ENCODE data around the gene LDB3.

LDB3 gene

GRCh38 chr10:86753638-86754434 is 85.5 kb downstream of the LDB3 start:
- H3K27ac ChIP-seq (ENCODE audit: low read depth, low read length, severe bottlenecking), result no peak overlapping the region
- no peaks in the 10 kb centered on the region for H3K9me3 ChIP-seq (ENCODE audit: control insufficient read depth, low read length)
- no peaks in the 10 kb centered on the region for H3K36me3 ChIP-seq (ENCODE audit: control insufficient read depth, insufficient read depth, low read length)
- 91 to 93% methylated on average over 12 of the region's 12 CpGs for WGBS, 2 experiments (ENCODE audit: insufficient coverage in 2 of 2)
- H3K4me3 ChIP-seq (ENCODE audit: extremely low read depth, insufficient read depth, low read length, poor library complexity, severe bottlenecking), result no peak overlapping the region
- H3K4me1 ChIP-seq (ENCODE audit: control insufficient read depth, insufficient read depth, low read length, poor library complexity, severe bottlenecking), result peaks cover 8% of the 10 kb centered on the region

GRCh38 chr10:86755454-86755739 is 87.1 kb downstream of the LDB3 start:
- Histone ChIP-seq H3K27ac (ENCODE audit: low read depth, low read length, severe bottlenecking) (peak overlapping the region; percentile 99), H3K36me3 (ENCODE audit: control insufficient read depth, insufficient read depth, low read length) (peaks cover 3% of the 10 kb centered on the region), H3K9me3 (ENCODE audit: control insufficient read depth, low read length) (no peaks in the 10 kb centered on the region), H3K4me1 (ENCODE audit: control insufficient read depth, insufficient read depth, low read length, poor library complexity, severe bottlenecking) (peaks cover 8% of the 10 kb centered on the region), H3K4me3 (ENCODE audit: extremely low read depth, insufficient read depth, low read length, poor library complexity, severe bottlenecking) (peak overlapping the region; percentile 71)
- 1% methylated on average over 7 of the region's 9 CpGs; no CpG with 5 or more reads in 1 of the 2 experiments for WGBS, 2 experiments (ENCODE audit: insufficient coverage in 2 of 2)

GRCh38 chr10:86755740-86756510 is 87.6 kb downstream of the LDB3 start:
- Histone ChIP-seq H3K9me3 (ENCODE audit: control insufficient read depth, low read length) (no peaks in the 10 kb centered on the region), H3K4me1 (ENCODE audit: control insufficient read depth, insufficient read depth, low read length, poor library complexity, severe bottlenecking) (peaks cover 8% of the 10 kb centered on the region), H3K36me3 (ENCODE audit: control insufficient read depth, insufficient read depth, low read length) (peaks cover 8% of the 10 kb centered on the region), H3K27ac (ENCODE audit: low read depth, low read length, severe bottlenecking) (peak overlapping the region; percentile 99), H3K4me3 (ENCODE audit: extremely low read depth, insufficient read depth, low read length, poor library complexity, severe bottlenecking) (peak overlapping the region; percentile 71)
- WGBS, 2 experiments (ENCODE audit: insufficient coverage in 2 of 2), result 0% methylated on average over 45 to 77 of the region's 89 CpGs

GRCh38 chr10:86756511-86757112 is 88.3 kb downstream of the LDB3 start, which contains the start of gene BMPR1A:
Gene BMPR1A, plus strand, starts transcription at chr10:86756619. Its CDS starts 119,400 bp downstream, at chr10:86876019.
- Histone ChIP-seq H3K36me3 (ENCODE audit: control insufficient read depth, insufficient read depth, low read length) (peaks cover 15% of the 10 kb centered on the region), H3K4me3 (ENCODE audit: extremely low read depth, insufficient read depth, low read length, poor library complexity, severe bottlenecking) (peak within 1 kb of the TSS; percentile 87), H3K4me1 (ENCODE audit: control insufficient read depth, insufficient read depth, low read length, poor library complexity, severe bottlenecking) (peaks cover 8% of the 10 kb centered on the region), H3K9me3 (ENCODE audit: control insufficient read depth, low read length) (no peaks in the 10 kb centered on the region), H3K27ac (ENCODE audit: low read depth, low read length, severe bottlenecking) (peak within 1 kb of the TSS; percentile 99)
- 0 to 1% methylated on average over 31 to 59 of the region's 85 CpGs for WGBS, 2 experiments (ENCODE audit: insufficient coverage in 2 of 2)

- Histone ChIP-seq H3K4me3 (ENCODE audit: extremely low read depth, insufficient read depth, low read length, poor library complexity, severe bottlenecking) (peak overlapping the region; percentile 87), H3K36me3 (ENCODE audit: control insufficient read depth, insufficient read depth, low read length) (peaks cover 22% of the 10 kb centered on the region), H3K27ac (ENCODE audit: low read depth, low read length, severe bottlenecking) (peak overlapping the region; percentile 89), H3K4me1 (ENCODE audit: control insufficient read depth, insufficient read depth, low read length, poor library complexity, severe bottlenecking) (peaks cover 8% of the 10 kb centered on the region), H3K9me3 (ENCODE audit: control insufficient read depth, low read length) (no peaks in the 10 kb centered on the region)
- WGBS, 2 experiments (ENCODE audit: insufficient coverage in 2 of 2), result 0% methylated on average over 30 to 41 of the region's 47 CpGs
These were observed 89.0 kb downstream of the LDB3 start for GRCh38 chr10:86757113-86757972.

GRCh38 chr10:86758189-86759072 is 90.1 kb downstream of the LDB3 start:
- 4 to 8% methylated on average over 2 of the region's 9 CpGs for WGBS, 2 experiments (ENCODE audit: insufficient coverage in 2 of 2)
- no peaks in the 10 kb centered on the region for H3K9me3 ChIP-seq (ENCODE audit: control insufficient read depth, low read length)
- H3K36me3 ChIP-seq (ENCODE audit: control insufficient read depth, insufficient read depth, low read length), result peaks cover 27% of the 10 kb centered on the region
- peak overlapping the region; percentile 87 for H3K4me3 ChIP-seq (ENCODE audit: extremely low read depth, insufficient read depth, low read length, poor library complexity, severe bottlenecking)
- peak overlapping the region; percentile 89 for H3K27ac ChIP-seq (ENCODE audit: low read depth, low read length, severe bottlenecking)
- peaks cover 8% of the 10 kb centered on the region for H3K4me1 ChIP-seq (ENCODE audit: control insufficient read depth, insufficient read depth, low read length, poor library complexity, severe bottlenecking)

- no CpG with 5 or more reads among the region's 3 CpGs for WGBS, 2 experiments (ENCODE audit: insufficient coverage in 2 of 2)
These were observed 90.9 kb downstream of the LDB3 start for GRCh38 chr10:86759073-86759672.

GRCh38 chr10:86763404-86763803 is 95.1 kb downstream of the LDB3 start:
- H3K27ac ChIP-seq (ENCODE audit: low read depth, low read length, severe bottlenecking), result no peak overlapping the region
- no peak overlapping the region for H3K4me3 ChIP-seq (ENCODE audit: extremely low read depth, insufficient read depth, low read length, poor library complexity, severe bottlenecking)
- no peaks in the 10 kb centered on the region for H3K4me1 ChIP-seq (ENCODE audit: control insufficient read depth, insufficient read depth, low read length, poor library complexity, severe bottlenecking)
- H3K36me3 ChIP-seq (ENCODE audit: control insufficient read depth, insufficient read depth, low read length), result peaks cover 35% of the 10 kb centered on the region
- H3K9me3 ChIP-seq (ENCODE audit: control insufficient read depth, low read length), result no peaks in the 10 kb centered on the region
- WGBS, 2 experiments (ENCODE audit: insufficient coverage in 2 of 2), result 100% methylated on average over 2 of the region's 5 CpGs

More at GRCh38 chr10:86759073-86759672, 90.9 kb downstream of the LDB3 start:
- Histone ChIP-seq H3K27ac (ENCODE audit: low read depth, low read length, severe bottlenecking) (peak overlapping the region; percentile 37), H3K4me1 (ENCODE audit: control insufficient read depth, insufficient read depth, low read length, poor library complexity, severe bottlenecking) (peaks cover 4% of the 10 kb centered on the region), H3K9me3 (ENCODE audit: control insufficient read depth, low read length) (no peaks in the 10 kb centered on the region), H3K4me3 (ENCODE audit: extremely low read depth, insufficient read depth, low read length, poor library complexity, severe bottlenecking) (peak overlapping the region; percentile 87), H3K36me3 (ENCODE audit: control insufficient read depth, insufficient read depth, low read length) (peaks cover 31% of the 10 kb centered on the region)

GRCh38 chr10:86765548-86765947 is 97.2 kb downstream of the LDB3 start:
- Histone ChIP-seq H3K4me3 (ENCODE audit: extremely low read depth, insufficient read depth, low read length, poor library complexity, severe bottlenecking) (no peak overlapping the region), H3K36me3 (ENCODE audit: control insufficient read depth, insufficient read depth, low read length) (peaks cover 30% of the 10 kb centered on the region), H3K27ac (ENCODE audit: low read depth, low read length, severe bottlenecking) (no peak overlapping the region), H3K9me3 (ENCODE audit: control insufficient read depth, low read length) (no peaks in the 10 kb centered on the region), H3K4me1 (ENCODE audit: control insufficient read depth, insufficient read depth, low read length, poor library complexity, severe bottlenecking) (peaks cover 2% of the 10 kb centered on the region)
- no CpG with 5 or more reads among the region's 2 CpGs for WGBS, 2 experiments (ENCODE audit: insufficient coverage in 2 of 2)
